Neural progenitor cell (in vitro differentiated cells): ENCODE measurements around the gene CRMP1. TPM values are rescaled to one million over a fixed set of nuclear protein-coding genes. Genes with fewer than 3 reads are reported as not detected.
A peak's percentile ranks its signal among the peaks of the same experiment; 100 is the strongest.

Source experiments
- DNase-seq: peaks from one replicate; pipeline ENCODE4 v3.0.0-alpha.2; 2016; ENCODE audit warnings: low spot score
- H2AFZ ChIP-seq: fragments of 200-600 bp; sonication (generic); replicated peaks from 2 replicates; pipeline ENCODE4 v1.6.1; 2016; ENCODE audit warnings: antibody characterized with exemption
- H3F3A ChIP-seq: fragments of 200-600 bp; sonication (generic); 2 replicates; pipeline ENCODE4 v1.6.1; 2016; ENCODE audit warnings: antibody characterized with exemption, low read depth
- H3K27ac ChIP-seq: fragments of 200-600 bp; sonication (generic); 2 replicates; pipeline ENCODE4 v1.5.1; 2016; ENCODE audit warnings: mild to moderate bottlenecking
- H3K27me3 ChIP-seq: fragments of 200-600 bp; sonication (generic); 2 replicates; pipeline ENCODE4 v1.6.1; 2016; ENCODE audit warnings: mild to moderate bottlenecking, moderate library complexity
- H3K36me3 ChIP-seq: fragments of 200-600 bp; sonication (generic); 2 replicates; pipeline ENCODE4 v1.5.1; 2016
- H3K4me1 ChIP-seq: fragments of 200-600 bp; sonication (generic); 2 replicates; pipeline ENCODE4 v1.6.1; 2016; ENCODE audit warnings: mixed run types
- H3K4me2 ChIP-seq: fragments of 200-600 bp; sonication (generic); 2 replicates; pipeline ENCODE4 v1.6.1; 2016
- H3K4me3 ChIP-seq: fragments of 200-600 bp; sonication (generic); 2 replicates; pipeline ENCODE4 v1.5.1; 2016
- H3K79me2 ChIP-seq: fragments of 200-600 bp; sonication (generic); 2 replicates; pipeline ENCODE4 v1.6.1; 2016; ENCODE audit warnings: low read depth
- H3K9ac ChIP-seq: fragments of 200-600 bp; sonication (generic); 2 replicates; pipeline ENCODE4 v1.6.1; 2016
- H3K9me3 ChIP-seq: fragments of 200-600 bp; sonication (generic); 2 replicates; pipeline ENCODE4 v1.5.1; 2016; ENCODE audit warnings: low read depth
- H4K20me1 ChIP-seq: fragments of 200-600 bp; sonication (generic); 2 replicates; pipeline ENCODE4 v1.6.1; 2016; ENCODE audit warnings: low read depth
- H3K27ac Mint-ChIP-seq: 3 replicates; pipeline ENCODE4 v1.8.0; 2021; ENCODE audit warnings: mixed read lengths
- H3K27me3 Mint-ChIP-seq: 2 replicates; pipeline ENCODE4 v1.8.0; 2022; ENCODE audit warnings: low read depth, mild to moderate bottlenecking, inconsistent platforms, moderate library complexity, mixed read lengths; ENCODE audit not compliant: insufficient read depth
- H3K36me3 Mint-ChIP-seq: 3 replicates; pipeline ENCODE4 v1.8.0; 2021; ENCODE audit warnings: mixed read lengths
- H3K4me1 Mint-ChIP-seq: 3 replicates; pipeline ENCODE4 v1.8.0; 2021; ENCODE audit warnings: mixed read lengths
- H3K4me3 Mint-ChIP-seq: 3 replicates; pipeline ENCODE4 v1.8.0; 2021; ENCODE audit warnings: mild to moderate bottlenecking, moderate library complexity, mixed read lengths
- H3K9me3 Mint-ChIP-seq: 3 replicates; pipeline ENCODE4 v1.8.0; 2020; ENCODE audit warnings: mixed read lengths
- EZH2 ChIP-seq: fragments of 200-600 bp; sonication (generic); IDR thresholded peaks from 2 replicates; pipeline ENCODE4 v1.6.1; 2017; ENCODE audit warnings: antibody characterized with exemption, mild to moderate bottlenecking, moderate library complexity
- EZH2phosphoT487 ChIP-seq: fragments of 200-600 bp; sonication (generic); IDR thresholded peaks from 2 replicates; pipeline ENCODE4 v1.6.1; 2017; ENCODE audit warnings: antibody characterized with exemption
- microRNA counts: library from miRNA; unstranded; fragments of <30 nt; microRNA quantifications from one replicate; lab custom pipeline; 2016
- microRNA-seq: library from miRNA; unstranded; fragments of <30 nt; microRNA quantifications from one replicate; pipeline ENCODE4, GENCODE V29; 2016
- small RNA-seq: library from RNA; depleted of rRNA; stranded (forward); fragments of <200 nt; gene quantifications from one replicate; pipeline ENCODE3, GENCODE V24; 2015
- total RNA-seq: library from RNA; depleted of rRNA; stranded (reverse); fragments of >200 nt; gene quantifications from 2 replicates; pipeline ENCODE4 v1.2.3, GENCODE V29; 2015; ENCODE audit warnings: low replicate concordance
- TF ChIP-seq, protein P1 (sequence below): fragments of 200-600 bp; sonication (generic); IDR thresholded peaks from 2 replicates; pipeline ENCODE4 v1.5.1; 2017; ENCODE audit warnings: antibody characterized with exemption, mild to moderate bottlenecking

Gene CRMP1
- total RNA-seq, 1 donor from 2014 or later = 91.4 TPM

DNA sequence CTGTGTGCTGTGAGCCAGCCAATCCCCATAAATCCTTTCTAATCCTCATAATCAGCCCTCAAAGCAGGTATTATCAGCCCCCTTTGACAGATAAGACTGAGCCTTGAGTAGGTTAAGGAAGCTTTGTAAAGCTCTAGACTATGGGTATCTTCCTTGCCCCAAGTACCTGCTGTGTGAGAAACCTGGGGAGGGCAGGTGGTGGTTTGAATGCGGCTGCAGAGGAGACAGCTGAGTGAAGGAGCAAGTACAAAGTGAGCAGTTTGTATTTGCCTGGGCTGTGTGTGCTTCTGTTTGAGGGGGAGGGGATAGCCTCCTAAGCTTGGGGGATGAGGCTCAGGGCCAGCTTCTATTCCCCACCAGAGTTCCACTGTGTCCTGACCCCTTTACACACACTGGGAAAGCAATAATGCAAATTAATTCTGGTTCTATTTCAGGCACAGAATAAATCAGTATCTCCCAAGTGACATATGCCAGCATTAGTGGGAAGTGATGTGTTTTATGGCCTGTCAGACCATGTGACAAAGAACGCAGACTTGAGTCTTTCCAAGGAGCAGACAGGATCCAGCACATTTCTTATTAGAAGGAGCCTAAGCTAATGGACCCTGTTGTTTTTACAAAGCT, 118.4 kb downstream of the CRMP1 start:
- Histone ChIP-seq H3K36me3 (peaks cover 11% of the 10 kb centered on the region), H3K4me2 (no peak overlapping the region), H3K9ac (no peak overlapping the region), H3K27ac (no peak overlapping the region), H3K27me3 (no peaks in the 10 kb centered on the region), H2AFZ (no peak overlapping the region), H3K4me1 (no peaks in the 10 kb centered on the region), H3K4me3 (no peak overlapping the region), H3F3A (peaks cover 11% of the 10 kb centered on the region), H3K9me3 (peaks cover 19% of the 10 kb centered on the region), H4K20me1 (no peaks in the 10 kb centered on the region), H3K79me2 (no peaks in the 10 kb centered on the region)
- TF ChIP-seq EZH2phosphoT487 = no peak
- TF ChIP-seq, protein P1, sequence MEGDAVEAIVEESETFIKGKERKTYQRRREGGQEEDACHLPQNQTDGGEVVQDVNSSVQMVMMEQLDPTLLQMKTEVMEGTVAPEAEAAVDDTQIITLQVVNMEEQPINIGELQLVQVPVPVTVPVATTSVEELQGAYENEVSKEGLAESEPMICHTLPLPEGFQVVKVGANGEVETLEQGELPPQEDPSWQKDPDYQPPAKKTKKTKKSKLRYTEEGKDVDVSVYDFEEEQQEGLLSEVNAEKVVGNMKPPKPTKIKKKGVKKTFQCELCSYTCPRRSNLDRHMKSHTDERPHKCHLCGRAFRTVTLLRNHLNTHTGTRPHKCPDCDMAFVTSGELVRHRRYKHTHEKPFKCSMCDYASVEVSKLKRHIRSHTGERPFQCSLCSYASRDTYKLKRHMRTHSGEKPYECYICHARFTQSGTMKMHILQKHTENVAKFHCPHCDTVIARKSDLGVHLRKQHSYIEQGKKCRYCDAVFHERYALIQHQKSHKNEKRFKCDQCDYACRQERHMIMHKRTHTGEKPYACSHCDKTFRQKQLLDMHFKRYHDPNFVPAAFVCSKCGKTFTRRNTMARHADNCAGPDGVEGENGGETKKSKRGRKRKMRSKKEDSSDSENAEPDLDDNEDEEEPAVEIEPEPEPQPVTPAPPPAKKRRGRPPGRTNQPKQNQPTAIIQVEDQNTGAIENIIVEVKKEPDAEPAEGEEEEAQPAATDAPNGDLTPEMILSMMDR = no peak
- TF ChIP-seq EZH2 = no peak
- Mint-ChIP-seq H3K27me3 (peaks cover 4% of the 10 kb centered on the region), H3K36me3 (peaks cover 27% of the 10 kb centered on the region), H3K9me3 (peaks cover 22% of the 10 kb centered on the region), H3K4me3 (no peak overlapping the region), H3K27ac (no peak overlapping the region), H3K4me1 (no peaks in the 10 kb centered on the region)
- no peak for DNase-seq

DNA sequence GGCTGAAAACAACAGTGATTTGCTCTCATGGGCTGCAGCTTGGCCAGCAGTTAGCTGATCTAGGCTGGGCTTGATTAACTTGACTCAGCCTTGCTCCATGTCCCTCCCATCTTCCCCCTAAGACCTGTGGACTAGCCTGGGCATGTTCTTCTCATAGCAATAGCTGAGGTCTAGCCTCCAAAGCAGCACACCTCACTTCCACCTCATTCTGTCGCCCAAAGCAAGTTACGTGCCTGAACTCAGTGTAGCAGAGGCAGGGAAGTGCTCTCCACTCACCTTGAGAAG, 119.7 kb downstream of the CRMP1 start:
- Mint-ChIP-seq H3K36me3 (peaks cover 38% of the 10 kb centered on the region), H3K4me3 (no peak overlapping the region), H3K27me3 (peaks cover 4% of the 10 kb centered on the region), H3K9me3 (peaks cover 30% of the 10 kb centered on the region), H3K4me1 (no peaks in the 10 kb centered on the region), H3K27ac (no peak overlapping the region)
- TF ChIP-seq EZH2 (no peak), EZH2phosphoT487 (no peak)
- TF ChIP-seq, protein P1 = no peak
- Histone ChIP-seq H3K9me3 (peaks cover 19% of the 10 kb centered on the region), H3K27ac (no peak overlapping the region), H3F3A (peaks cover 11% of the 10 kb centered on the region), H2AFZ (no peak overlapping the region), H3K79me2 (no peaks in the 10 kb centered on the region), H3K27me3 (no peaks in the 10 kb centered on the region), H3K4me3 (no peak overlapping the region), H4K20me1 (no peaks in the 10 kb centered on the region), H3K36me3 (peaks cover 11% of the 10 kb centered on the region), H3K4me1 (no peaks in the 10 kb centered on the region), H3K9ac (no peak overlapping the region), H3K4me2 (no peak overlapping the region)
- no peak for DNase-seq

DNA sequence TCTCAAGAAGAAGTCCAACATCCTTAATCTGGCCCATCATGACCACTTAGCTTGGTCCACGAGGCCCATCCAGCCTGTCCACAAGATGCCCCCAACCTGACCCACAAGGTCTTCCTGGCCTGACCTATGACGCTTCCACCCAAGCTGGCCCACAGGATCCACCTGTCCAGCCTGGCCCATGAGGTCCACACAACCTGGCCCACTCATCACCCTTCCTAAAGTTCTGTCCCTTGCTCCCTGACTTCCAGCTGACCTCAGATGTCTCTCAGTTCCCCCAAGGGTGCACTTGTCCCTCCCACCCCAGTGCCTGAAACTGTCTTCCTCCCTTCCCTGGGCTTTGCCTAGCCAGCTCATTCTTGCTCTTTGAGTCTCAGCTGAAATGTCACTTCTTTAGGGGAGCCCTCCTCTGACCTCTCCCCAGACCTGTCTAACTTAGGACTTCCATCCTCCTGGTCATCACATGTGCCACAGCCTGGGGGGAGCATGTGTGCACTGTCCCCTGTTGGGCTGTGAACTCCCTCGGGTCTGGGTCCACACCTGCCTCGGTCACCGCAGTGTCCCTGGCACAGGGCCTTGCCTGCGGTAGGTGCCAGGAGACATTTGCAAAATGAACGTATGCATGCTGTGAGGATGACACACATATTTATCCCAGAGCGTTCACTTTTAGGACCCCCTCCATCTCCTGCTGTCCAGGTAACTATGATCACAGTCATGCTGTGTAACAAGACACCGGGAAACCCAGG, 120.2 kb downstream of the CRMP1 start:
- H3K36me3 Mint-ChIP-seq = peaks cover 43% of the 10 kb centered on the region
- Histone ChIP-seq H3K27me3 (no peaks in the 10 kb centered on the region), H3K27ac (no peak overlapping the region), H3K9me3 (peaks cover 19% of the 10 kb centered on the region), H3K9ac (no peak overlapping the region), H3F3A (peaks cover 11% of the 10 kb centered on the region), H2AFZ (no peak overlapping the region), H3K4me3 (no peak overlapping the region), H3K4me2 (no peak overlapping the region), H3K79me2 (no peaks in the 10 kb centered on the region), H3K4me1 (no peaks in the 10 kb centered on the region), H3K36me3 (peaks cover 11% of the 10 kb centered on the region), H4K20me1 (no peaks in the 10 kb centered on the region)
- peaks cover 35% of the 10 kb centered on the region for H3K9me3 Mint-ChIP-seq
- TF ChIP-seq, protein P1 = no peak
- TF ChIP-seq EZH2phosphoT487 (no peak), EZH2 (no peak)
- H3K4me1 Mint-ChIP-seq = no peaks in the 10 kb centered on the region
- no peak for DNase-seq
- H3K27me3 Mint-ChIP-seq = peaks cover 4% of the 10 kb centered on the region
- H3K4me3 Mint-ChIP-seq = no peak overlapping the region
- H3K27ac Mint-ChIP-seq = no peak overlapping the region

MicroRNAs within 50 kb of the gene (microRNA counts, 767-probe panel; counts per million panel counts)
- microRNA hsa-miR-378d (lab: Ali Mortazavi, UCI) = 460 counts per million, percentile 90 among the panel's probes with 10 or more counts

Small RNA genes lying within 50 kb of the gene (microRNA-seq; reads per million reads assigned to microRNA genes)
- gene MIR378D1 = not detected

Small RNA genes lying within 50 kb of the gene (small RNA-seq; reads per million reads assigned to genes)
- gene MIR378D1 = not detected

Other genes starting within 250 kb of the CRMP1 start
- 6.1 and 8.0 TPM in 2 replicates for gene EVC2, start 184.5 kb downstream of the CRMP1 start, total RNA-seq
- 3.6 and 10.8 TPM in 2 replicates for gene EVC, start 181.9 kb downstream of the CRMP1 start, total RNA-seq
- 0.09 and 0.32 TPM in 2 replicates for gene C4orf50, start 125.3 kb upstream of the CRMP1 start, total RNA-seq